H4 (cell line): ENCODE results near the gene GFPT2. TPM values are rescaled to one million over a fixed set of nuclear protein-coding genes. Genes with fewer than 3 reads are reported as not detected.
A peak's percentile ranks its signal among the peaks of the same experiment; 100 is the strongest.
"Not testable (repeated sequence)": the region's sequence is repeated elsewhere in the genome, so short reads cannot be mapped to it uniquely, and the experiment has no call there.

Experiments used
- DNase-seq: peaks from one replicate; pipeline ENCODE4 v3.0.0-alpha.2; 2015; ENCODE audit warnings: low spot score
- total RNA-seq: library from RNA; depleted of rRNA; stranded (reverse); fragments of >200 nt; shearing (Covaris generic); gene quantifications from 2 replicates; pipeline ENCODE4 v1.2.3, GENCODE V29; 2014

Gene GFPT2
- total RNA-seq, 1 experiment from 2014 or later: 16.4 TPM

- DNase-seq: no peak
Measured at GRCh38 chr5:180304431-180305375, 48.4 kb downstream of the GFPT2 start.

- DNase-seq: no peak
Measured at GRCh38 chr5:180304016-180304292, 49.2 kb downstream of the GFPT2 start.

- DNase-seq: no peak
Measured at GRCh38 chr5:180303226-180304015, 49.7 kb downstream of the GFPT2 start.

- DNase-seq: no peak
Measured at GRCh38 chr5:180302256-180302655, 50.9 kb downstream of the GFPT2 start.

GRCh38 chr5:180301253-180301652 is 51.9 kb downstream of the GFPT2 start:
- no peak for DNase-seq

GRCh38 chr5:180299526-180299925 is 53.6 kb downstream of the GFPT2 start:
- DNase-seq: no peak

GRCh38 chr5:180299014-180299413 is 54.1 kb downstream of the GFPT2 start:
- not testable (repeated sequence) for DNase-seq

GRCh38 chr5:180297587-180298282 is 55.4 kb downstream of the GFPT2 start:
- DNase-seq: no peak

- DNase-seq: no peak
Measured at GRCh38 chr5:180296771-180297170, 56.4 kb downstream of the GFPT2 start.

- no peak for DNase-seq
Measured at GRCh38 chr5:180294913-180295555, 58.1 kb downstream of the GFPT2 start.

- DNase-seq: no peak
Measured at GRCh38 chr5:180294411-180294810, 58.7 kb downstream of the GFPT2 start.

- DNase-seq: peak; percentile 75
Measured at GRCh38 chr5:180291943-180292831, 60.9 kb downstream of the GFPT2 start, which contains the start of gene MAPK9. Gene MAPK9, minus strand, starts transcription at chr5:180292083. Its CDS starts 11,522 bp downstream, at chr5:180280561.

GRCh38 chr5:180291234-180291940 is 61.7 kb downstream of the GFPT2 start:
- DNase-seq: no peak

- no peak for DNase-seq
Measured at GRCh38 chr5:180290568-180291233, 62.4 kb downstream of the GFPT2 start.

- DNase-seq: no peak
Measured at GRCh38 chr5:180289966-180290365, 63.2 kb downstream of the GFPT2 start.

GRCh38 chr5:180289433-180289832 is 63.7 kb downstream of the GFPT2 start:
- DNase-seq: no peak

GRCh38 chr5:180287868-180288267 is 65.3 kb downstream of the GFPT2 start:
- no peak for DNase-seq

GRCh38 chr5:180287404-180287803 is 65.7 kb downstream of the GFPT2 start:
- no peak for DNase-seq

- DNase-seq: no peak
Measured at GRCh38 chr5:180284149-180284548, 69.0 kb downstream of the GFPT2 start.
